Epithelial cell of prostate (primary cell): ENCODE measurements around the gene GALNTL6.
"Not testable (repeated sequence)": the region's sequence is repeated elsewhere in the genome, so short reads cannot be mapped to it uniquely, and the experiment has no call there.

Experiments
- DNase-seq: peaks from one replicate; pipeline ENCODE4 v3.0.0-alpha.2; 2011; ENCODE audit warnings: low read depth, low spot score
- H3K27ac ChIP-seq: fragments of 450-650 bp; 2 replicates; pipeline ENCODE4 v1.5.1; 2017; ENCODE audit warnings: mild to moderate bottlenecking

GALNTL6 gene

DNA sequence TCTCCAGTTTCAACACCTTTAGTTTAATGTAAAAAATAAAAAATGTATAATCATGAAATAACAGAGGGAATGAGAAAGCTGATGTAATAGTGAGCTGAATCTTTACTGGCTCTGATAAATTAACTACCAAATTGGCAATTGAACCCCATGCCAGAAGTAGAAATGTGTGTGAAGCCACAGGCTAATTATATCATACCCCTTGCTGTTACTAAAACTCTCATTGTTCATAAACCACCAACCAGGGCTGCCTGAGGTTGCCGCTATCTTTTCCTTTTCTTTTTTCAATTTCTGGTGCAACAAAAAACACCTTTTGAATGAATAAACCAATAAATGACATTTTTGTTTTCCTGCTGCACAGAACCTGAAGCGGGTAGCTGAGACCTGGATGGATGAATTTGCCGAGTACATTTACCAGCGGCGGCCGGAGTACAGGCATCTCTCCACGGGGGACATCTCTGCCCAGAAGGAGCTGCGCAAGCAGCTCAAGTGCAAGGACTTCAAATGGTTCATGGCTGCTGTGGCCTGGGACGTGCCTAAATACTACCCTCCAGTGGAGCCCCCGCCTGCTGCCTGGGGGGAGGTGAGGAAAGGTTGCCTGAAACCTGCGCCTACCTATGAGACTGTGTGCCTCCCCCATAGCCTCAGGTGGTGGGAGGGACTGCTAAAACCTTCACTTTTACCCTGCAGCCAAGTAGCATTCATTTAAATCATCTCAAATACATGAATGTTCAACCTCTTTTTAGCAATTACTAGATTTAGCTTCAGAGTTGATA lies 1138.7 kb downstream of the GALNTL6 start:
- DNase-seq: no peak

DNA sequence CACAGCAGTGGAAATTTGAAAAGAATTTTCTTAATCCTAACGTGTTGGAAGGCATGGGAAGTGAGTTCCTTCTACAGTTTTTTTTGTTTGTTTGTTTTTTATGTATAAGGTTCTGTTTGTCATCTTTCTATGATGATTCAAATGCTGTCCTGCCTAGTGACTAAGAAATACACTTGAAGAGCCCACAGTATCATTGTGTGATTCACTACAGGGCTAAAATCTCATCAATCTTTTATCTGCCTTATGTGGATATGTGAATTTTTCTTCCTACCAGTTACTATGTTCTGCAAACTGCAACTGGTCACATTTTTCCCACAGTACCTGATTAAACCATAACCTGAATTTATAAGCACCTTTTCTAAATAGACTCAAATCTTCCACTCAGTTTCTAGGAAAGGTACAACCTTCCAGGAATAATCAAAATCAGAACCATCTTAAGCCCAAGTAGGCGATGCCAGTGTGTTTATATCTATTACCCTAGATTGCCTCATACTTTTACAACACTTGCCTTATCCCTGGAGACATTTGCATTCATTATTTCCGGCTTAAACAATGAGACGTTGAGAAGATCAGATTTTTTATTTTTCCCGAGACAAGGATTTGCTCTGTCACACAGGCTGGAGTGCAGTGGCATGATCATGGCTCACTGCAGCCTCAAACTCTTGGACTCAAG lies 1140.8 kb downstream of the GALNTL6 start:
- H3K27ac ChIP-seq: peak overlapping the region; percentile 28
- DNase-seq: peak; percentile 8

More for the DNA sequence above, 1138.7 kb downstream of the GALNTL6 start:
- H3K27ac ChIP-seq: no peak overlapping the region

DNA sequence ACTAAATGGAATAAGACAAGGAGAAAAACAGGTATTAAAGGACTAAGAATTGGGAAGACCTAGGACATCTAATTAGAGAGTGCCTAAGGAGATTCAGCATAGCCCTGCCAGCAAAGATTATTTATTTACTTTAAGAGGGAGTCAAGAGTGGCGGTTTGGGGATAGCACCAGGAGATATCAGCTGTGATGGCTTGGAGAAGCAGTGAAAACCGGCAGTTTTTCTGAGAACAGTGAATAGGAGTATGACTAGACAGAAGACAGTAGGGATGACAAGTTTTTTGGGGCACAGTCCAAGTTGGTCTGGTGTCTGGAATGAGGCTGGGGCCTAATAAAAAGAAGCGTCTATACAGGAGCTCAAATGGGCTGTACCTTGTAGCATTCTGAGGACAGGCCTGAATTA lies 1143.1 kb downstream of the GALNTL6 start:
- DNase-seq: not testable (repeated sequence)

DNA sequence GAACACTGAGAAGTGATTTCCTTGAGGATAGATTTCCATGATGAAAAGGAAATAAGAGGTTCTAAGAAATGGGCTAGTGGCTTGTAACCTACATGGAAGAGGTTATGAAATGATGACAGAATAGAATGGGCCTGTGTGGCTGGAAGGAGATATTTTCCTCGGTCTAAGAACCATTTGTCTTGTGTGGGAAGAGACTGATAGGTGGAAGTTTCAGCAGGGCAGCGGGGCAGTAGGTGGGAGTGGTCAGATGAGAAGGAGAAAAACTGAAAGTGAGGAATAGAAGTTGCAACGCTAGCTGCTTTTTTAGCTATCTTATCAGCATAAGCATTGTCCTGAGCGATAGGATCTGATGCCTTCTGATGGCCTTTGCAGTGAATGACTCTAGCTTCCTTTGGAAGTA lies 1144.0 kb downstream of the GALNTL6 start:
- no peak overlapping the region for H3K27ac ChIP-seq
- DNase-seq: no peak

More for the DNA sequence above, 1143.1 kb downstream of the GALNTL6 start:
- H3K27ac ChIP-seq: not testable (repeated sequence)

DNA sequence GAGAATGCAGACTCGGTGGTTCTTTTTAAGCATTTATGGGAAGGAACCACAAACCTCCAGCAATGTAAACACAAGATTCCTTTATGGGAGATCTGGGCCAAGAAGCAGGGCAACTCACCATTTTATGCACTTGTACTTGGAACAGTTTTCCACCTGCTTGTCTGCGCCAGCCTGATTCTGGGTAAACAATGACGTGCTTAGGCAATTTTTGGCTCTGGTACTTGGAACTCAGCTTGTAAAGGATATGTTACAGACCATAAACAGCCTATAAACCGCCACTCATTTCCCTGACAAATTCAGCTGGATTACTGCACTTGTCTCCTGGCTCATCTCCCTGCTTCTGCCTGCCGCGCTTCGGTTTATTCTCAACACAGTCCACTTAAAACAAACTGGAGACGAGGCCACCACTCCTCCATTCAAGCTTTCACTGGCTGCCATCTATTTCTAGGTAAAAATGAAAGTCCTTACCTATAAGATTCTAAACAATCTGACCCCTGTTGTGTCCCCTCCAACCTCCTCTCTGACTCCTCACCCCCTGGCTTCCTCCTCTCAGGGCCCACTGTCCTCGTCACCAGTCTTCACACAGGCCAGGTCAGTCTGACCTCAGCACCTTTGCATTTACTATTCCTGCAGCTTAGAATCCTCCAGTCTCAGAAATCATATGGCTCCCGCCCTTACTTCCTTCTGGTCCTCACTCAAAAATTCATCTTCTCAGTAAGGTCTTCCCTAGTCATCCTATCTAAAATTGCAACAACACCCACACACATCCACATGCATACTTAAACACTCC lies 1149.6 kb downstream of the GALNTL6 start:
- DNase-seq: peak; percentile 55
- H3K27ac ChIP-seq: no peak overlapping the region

DNA sequence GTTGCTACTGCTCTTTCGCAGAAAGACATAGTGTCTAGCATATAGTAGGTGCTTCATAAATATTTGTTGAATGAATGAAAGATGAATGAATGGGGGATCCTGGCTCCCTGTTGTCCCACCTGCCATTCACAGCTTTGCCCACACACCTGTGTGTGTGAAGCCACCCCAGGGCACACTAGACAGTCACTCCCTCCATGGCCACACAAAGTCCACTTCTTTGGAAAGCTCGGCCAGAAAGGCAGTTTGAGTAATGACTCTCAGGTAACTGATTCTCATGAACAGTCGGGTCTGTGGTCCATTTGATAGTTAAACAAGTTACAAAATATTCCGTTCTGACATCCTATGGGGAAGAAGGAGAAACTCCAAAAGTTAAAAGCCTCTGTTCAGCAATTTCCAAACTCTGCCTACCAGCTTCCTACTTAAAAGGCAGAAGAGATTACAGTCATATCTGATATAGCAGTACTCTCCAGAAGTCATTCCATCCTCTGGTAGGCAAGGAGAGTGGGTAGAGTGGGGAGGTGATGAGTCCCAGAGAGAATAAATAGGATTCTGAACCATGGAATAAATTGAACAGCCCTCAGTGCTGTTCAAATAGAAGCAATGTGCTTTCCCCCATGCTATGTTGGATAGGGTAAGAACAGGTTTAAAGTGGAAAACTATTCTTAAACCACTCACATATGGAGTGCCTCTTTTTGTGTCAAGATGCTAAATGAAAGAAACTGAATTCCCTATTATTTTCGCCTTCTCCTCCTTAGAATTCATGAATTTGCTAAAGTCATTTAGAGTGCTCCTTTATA lies 1150.5 kb downstream of the GALNTL6 start:
- DNase-seq: no peak
- no peak overlapping the region for H3K27ac ChIP-seq

DNA sequence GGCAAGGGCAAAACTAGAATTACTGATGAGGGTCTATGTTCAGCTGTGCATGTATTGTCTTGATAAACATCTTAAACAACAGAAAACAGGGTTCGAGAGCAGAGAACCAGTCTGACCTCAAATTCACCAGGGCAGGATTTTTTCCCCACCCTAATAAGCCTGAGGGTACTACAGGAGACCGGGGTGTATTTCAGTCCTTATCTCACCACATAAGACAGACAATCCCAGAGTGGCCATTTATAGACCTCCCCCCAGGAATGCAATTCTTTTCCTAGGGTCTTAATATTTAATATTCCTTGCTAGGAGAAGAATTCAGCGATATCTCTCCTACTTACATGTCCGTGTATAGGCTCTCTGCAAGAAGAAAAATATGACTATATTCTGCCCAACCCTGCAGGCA lies 1157.0 kb downstream of the GALNTL6 start:
- H3K27ac ChIP-seq, DNase-seq: not testable (repeated sequence)

DNA sequence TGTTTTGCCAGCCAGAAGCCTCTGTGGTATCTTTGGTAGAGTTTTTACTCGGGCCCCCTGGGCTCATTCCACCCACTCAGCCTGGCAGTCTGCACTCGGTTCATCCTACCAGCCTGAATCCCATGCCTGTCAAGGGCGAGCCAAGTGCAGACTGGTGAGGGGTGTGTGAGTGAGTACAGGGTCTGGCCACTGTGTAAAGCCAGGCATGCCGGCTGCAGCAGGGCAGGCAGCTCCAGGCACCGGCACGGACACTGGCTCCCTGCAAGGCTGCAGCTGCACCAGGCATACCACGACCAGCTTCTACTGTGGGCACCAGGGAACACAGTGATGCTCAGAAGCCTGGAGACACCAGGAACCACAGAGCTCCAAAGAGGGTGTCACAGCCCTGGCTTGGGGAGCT lies 1161.4 kb downstream of the GALNTL6 start:
- no peak for DNase-seq
- no peak overlapping the region for H3K27ac ChIP-seq

DNA sequence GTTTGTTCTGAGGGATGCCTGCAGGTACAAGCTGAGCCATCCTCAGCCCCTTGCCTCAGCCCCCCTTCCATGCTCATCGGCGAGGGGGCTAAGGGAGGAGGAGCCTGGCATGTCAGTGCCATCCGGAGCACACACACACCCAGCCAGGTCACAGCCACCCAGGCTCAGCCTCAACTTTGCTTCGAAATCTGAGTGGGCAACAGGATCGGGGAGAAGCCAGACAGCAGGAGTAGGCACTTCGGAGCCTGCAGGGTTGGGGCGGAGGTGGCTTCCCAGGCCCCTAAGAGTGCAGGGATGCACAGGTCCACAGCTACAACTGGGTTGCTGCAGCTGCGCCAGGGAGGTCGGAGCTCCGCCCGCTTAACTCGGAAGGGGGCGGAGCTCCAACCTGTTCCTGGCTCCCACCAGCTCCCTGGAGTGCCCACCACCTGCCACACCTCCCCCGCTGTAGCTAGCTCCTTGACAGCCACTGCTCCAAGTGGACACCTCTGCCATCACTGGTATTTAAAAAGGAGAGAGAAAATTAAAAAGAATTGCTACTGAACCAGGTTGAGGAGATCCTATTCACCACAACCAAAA lies 1162.5 kb downstream of the GALNTL6 start:
- no peak for DNase-seq
- H3K27ac ChIP-seq: no peak overlapping the region

DNA sequence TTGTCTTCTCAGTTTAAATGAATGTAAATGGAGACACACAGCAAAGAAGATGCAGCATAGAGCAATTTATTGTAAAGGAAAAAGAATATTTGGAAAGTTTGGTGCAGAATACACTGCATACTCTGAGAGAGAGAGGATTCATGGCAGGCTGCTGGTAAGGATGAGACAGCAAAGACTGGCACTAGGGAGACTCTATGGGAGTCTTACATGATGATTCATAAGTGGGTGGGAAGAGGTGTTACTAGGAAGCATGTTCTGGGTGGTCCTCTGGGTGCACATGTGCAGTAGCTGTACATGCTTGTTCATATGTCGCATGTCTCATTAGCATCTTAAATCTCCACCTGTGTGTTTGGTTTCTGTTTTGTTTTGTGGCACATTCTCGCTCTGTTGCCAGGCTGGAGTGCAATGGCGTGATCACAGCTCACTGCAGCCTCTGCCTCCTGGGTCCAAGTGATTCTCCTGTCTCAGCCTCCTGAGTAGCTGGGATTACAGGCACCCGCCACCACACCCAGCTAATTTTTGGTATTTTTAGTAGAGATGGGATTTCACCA lies 1164.4 kb downstream of the GALNTL6 start:
- not testable (repeated sequence) for DNase-seq, H3K27ac ChIP-seq

DNA sequence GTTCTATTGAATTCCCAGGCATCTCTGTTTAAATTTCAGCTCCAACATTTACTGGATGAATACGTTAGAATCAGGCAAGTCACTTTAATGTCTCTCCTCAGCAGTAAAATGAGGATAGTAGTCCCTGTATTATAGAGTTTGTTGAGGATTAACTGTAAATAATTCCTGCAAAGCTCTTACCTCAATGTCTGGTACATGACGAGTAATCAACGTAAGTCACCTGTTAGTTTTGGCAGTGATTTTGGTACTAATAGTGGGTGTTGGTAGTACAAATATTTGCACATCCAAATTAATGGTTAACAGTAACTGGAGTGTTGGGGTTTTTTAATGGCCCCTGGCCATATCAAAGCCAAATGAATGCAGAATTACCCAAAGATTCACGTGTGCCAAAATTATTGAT lies 1165.6 kb downstream of the GALNTL6 start:
- no peak for DNase-seq
- H3K27ac ChIP-seq: no peak overlapping the region

DNA sequence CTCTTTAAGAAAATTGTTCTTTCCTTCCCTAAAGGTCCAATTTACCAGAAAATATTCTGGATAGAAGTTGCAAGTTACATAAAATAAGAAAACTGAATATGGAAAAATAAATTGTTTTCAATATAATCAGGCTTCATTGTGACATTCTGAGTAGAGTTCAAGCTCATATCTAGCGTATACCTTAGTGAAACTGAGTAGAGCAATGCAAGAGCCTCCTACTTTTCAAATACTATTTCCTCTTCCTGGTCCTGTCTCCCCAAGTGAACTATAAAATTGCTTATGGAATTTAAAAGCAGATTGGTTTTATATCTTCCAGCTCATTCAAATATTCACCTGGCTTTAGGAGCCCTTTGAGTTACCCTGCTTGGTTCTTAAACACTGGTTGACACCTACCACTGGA lies 1166.1 kb downstream of the GALNTL6 start:
- H3K27ac ChIP-seq: no peak overlapping the region
- no peak for DNase-seq

DNA sequence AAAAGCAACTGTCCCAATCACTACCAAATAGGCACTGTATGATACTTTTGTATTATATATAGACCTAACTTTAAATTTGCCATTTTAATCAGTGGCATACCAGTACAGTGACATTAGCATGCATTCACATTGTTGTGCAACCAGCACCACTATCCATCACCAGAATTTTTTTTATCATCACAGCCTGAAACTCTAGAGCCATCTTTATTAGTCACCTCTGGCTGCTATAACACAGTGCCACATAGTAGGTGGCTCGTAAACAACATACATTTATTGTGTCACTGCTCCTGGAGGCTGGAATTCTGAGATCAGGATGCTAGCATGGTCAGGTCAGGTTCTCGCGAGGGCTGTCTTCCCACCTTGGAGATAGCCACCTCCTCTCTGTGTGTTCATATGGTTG lies 1167.0 kb downstream of the GALNTL6 start:
- DNase-seq: no peak
- no peak overlapping the region for H3K27ac ChIP-seq

DNA sequence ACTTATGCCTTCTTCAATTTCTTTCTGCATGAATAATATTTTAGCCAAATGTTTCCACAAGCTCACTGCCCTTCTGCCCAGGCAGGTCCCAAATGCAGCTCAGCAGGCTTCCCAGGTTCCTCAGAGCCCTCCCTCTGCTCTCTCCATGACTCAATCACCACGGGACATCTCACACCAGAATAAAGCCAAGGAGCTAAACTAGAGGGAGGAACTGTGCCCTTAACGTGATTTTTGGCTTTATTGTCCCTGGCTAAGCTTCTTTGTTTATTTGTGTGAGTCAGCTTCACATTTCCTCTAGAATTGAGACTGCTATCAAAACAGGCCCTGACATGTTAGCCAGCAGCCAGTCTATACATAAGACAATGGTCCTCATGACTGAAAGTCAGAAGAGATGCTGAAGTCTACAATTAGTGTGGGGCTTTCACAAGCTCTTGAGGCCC lies 1169.0 kb downstream of the GALNTL6 start:
- peak; percentile 98 for DNase-seq
- H3K27ac ChIP-seq: peak overlapping the region; percentile 87

DNA sequence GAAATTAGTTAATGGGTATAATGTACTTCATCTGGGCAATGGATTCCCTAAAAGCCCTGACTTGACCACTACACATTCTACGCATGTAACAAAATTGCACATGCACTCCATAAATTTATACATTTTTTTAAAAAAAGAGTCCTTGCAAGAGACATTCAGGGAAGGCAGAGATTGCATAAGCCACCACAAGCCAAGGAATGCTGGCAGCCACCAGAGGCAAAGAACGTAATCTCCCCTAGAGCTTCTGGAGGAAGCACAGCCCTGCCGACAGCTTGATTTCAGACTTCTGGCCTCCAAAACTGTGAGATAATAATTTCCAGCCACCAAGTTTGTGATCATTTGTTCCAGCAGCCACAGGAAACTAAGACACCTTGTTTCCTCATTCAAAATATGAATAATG lies 1169.8 kb downstream of the GALNTL6 start:
- DNase-seq: no peak
- H3K27ac ChIP-seq: peak overlapping the region; percentile 87

DNA sequence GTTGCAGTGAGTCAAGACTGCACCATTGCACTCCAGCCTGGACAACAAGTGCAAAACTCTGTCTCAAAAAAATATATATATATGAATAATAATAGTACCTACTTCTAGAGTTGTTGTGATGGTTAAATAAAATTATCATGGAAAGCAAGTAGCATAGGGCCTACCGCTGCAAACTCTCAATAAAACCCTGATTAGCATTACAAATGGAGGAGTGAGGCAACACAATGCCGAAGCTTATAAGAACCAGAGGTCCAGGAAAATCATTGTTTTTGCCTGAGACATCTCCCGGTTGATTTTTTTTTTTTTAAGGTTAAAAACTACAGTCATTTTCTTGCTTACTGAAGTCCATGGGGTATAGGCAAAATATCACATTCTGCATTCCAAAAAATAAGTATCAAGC lies 1170.4 kb downstream of the GALNTL6 start:
- DNase-seq: no peak
- H3K27ac ChIP-seq: peak overlapping the region; percentile 87

DNA sequence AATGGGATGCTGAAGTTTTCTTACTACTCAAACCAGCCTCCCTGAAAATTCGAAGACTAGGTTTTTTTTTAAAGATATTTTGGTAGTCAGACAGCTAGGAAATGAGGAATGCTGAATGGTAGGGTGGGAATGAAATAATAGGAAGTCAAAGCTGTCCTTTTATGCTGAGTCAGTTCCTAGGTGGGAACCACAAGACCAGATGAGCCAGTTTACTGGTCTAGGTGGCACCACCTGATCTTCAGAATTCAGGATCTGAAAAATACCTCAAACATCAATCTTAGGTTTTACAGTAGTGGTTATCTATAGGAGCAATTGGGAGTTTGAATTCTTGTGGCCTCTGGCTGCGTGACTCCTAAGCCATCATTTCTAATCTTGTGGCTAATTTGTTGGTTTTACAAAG lies 1172.3 kb downstream of the GALNTL6 start:
- peak overlapping the region; percentile 77 for H3K27ac ChIP-seq
- no peak for DNase-seq

DNA sequence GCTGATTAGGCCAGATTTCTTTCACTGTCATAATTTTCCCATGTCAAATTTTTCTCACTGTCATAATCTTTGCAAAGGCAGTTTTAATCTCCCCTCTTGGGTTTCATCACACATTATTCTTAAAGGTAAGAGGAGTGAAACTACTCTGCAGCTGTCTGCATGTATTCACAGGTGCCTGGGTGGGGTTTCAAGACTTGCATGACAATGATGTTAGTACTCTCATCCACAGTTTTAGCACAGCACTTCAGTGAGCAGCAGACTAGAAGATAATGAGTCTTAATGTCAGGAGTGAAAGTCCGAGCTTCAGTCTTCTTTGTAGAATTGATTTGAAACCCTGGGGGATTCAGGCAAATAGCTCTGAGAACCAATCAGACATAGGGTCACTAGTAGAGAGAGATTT lies 1172.9 kb downstream of the GALNTL6 start:
- H3K27ac ChIP-seq: peak overlapping the region; percentile 77
- no peak for DNase-seq

DNA sequence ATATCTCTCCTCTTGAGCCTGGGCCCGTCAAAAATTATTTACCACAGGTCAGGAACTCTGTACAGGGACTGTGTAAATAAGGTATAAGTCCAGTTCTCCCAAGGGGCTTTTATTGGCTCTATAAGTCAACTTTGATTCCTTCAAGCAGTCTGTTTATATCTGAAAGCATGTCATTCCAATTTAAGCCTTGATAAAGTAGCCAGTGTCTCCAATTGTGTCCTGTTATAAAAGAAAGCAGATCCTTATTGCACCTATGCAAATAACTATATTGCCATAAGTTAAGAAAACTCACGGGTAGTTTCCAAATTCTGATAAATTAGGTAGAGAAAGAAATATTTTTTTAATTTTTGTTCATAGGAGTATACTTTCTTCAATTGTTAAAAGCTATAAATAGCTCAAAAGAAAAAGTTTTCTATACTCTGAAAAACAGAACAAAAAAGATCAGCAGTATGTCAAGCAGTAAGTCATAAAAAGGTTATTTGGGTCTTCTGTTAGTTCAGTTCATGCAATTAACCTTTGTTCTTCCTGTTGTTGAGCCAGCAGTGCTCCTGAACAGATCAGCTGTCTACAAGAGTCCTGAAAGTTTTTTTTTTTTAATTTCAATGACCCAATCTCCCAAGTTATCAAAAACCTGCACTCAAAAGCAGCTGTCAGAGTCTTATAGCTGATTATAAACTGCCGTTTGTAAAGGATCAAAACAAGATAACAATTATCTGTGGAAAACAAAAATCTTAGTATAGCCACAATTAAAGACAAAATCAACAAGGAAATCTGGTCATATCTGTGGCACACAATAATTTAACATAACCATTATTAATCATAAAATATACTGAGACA lies 1177.0 kb downstream of the GALNTL6 start:
- DNase-seq: no peak

More for the DNA sequence above, 1177.0 kb downstream of the GALNTL6 start:
- no peak overlapping the region for H3K27ac ChIP-seq
